Measurements from ENCODE around the gene GLRX5.

Gene GLRX5

GRCh38 chr14:95555053-95555452 lies 20.2 kb downstream of the GLRX5 start:
- no peaks in the 10 kb centered on the region for H3K4me1 ChIP-seq (ENCODE audit: insufficient read depth, low read length)
- no peaks in the 10 kb centered on the region for H3K9me3 ChIP-seq (ENCODE audit: low read length)
- H3K9ac ChIP-seq (ENCODE audit: low read length), result no peak overlapping the region
- no peaks in the 10 kb centered on the region for H3K36me3 ChIP-seq (ENCODE audit: insufficient read depth, low read length)
- no peak overlapping the region for H3K4me3 ChIP-seq (ENCODE audit: low read depth in 1 of 2, low read length in 2 of 2)
- no peaks in the 10 kb centered on the region for H3K27me3 ChIP-seq (ENCODE audit: control insufficient read depth in 1 of 2, insufficient read depth in 2 of 2, low read length in 2 of 2)
- no peak overlapping the region for H3K27ac ChIP-seq (ENCODE audit: low read depth, low read length)

DNA sequence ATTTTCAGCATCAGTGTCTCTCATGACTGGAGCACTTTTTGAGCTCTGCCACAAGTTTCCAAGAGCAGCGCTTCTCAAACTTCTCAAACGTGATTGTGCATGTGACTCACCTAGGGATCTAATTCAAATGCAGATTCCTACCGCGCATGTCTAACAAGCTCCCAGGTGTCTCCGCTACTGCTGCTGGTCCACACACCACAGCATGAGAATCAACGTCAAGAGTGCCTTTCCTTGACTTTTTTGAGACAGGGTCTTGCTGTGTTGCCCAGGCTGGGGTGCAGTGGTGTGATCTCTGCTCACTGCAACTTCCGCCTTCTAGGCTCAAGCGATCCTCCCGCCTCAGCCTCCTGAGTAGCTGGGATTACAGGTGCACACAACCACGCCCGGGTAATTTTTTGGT lies 22.4 kb downstream of the GLRX5 start:
- no peaks in the 10 kb centered on the region for H3K9me3 ChIP-seq (ENCODE audit: low read length)
- no peak overlapping the region for H3K9ac ChIP-seq (ENCODE audit: low read length)
- no peak overlapping the region for H3K27ac ChIP-seq (ENCODE audit: low read depth, low read length)
- H3K36me3 ChIP-seq (ENCODE audit: insufficient read depth, low read length), result no peaks in the 10 kb centered on the region
- no peaks in the 10 kb centered on the region for H3K27me3 ChIP-seq (ENCODE audit: control insufficient read depth in 1 of 2, insufficient read depth in 2 of 2, low read length in 2 of 2)
- H3K4me3 ChIP-seq (ENCODE audit: low read depth in 1 of 2, low read length in 2 of 2), result no peak overlapping the region
- no peaks in the 10 kb centered on the region for H3K4me1 ChIP-seq (ENCODE audit: insufficient read depth, low read length)

GRCh38 chr14:95557832-95558231 lies 23.0 kb downstream of the GLRX5 start:
- Histone ChIP-seq H3K4me3 (ENCODE audit: low read depth in 1 of 2, low read length in 2 of 2) (no peak overlapping the region), H3K27me3 (ENCODE audit: control insufficient read depth in 1 of 2, insufficient read depth in 2 of 2, low read length in 2 of 2) (no peaks in the 10 kb centered on the region), H3K9ac (ENCODE audit: low read length) (no peak overlapping the region), H3K9me3 (ENCODE audit: low read length) (no peaks in the 10 kb centered on the region), H3K36me3 (ENCODE audit: insufficient read depth, low read length) (no peaks in the 10 kb centered on the region), H3K4me1 (ENCODE audit: insufficient read depth, low read length) (no peaks in the 10 kb centered on the region), H3K27ac (ENCODE audit: low read depth, low read length) (no peak overlapping the region)

GRCh38 chr14:95559203-95559602 lies 24.4 kb downstream of the GLRX5 start:
- Histone ChIP-seq H3K27ac (ENCODE audit: low read depth, low read length) (no peak overlapping the region), H3K9ac (ENCODE audit: low read length) (no peak overlapping the region), H3K4me1 (ENCODE audit: insufficient read depth, low read length) (no peaks in the 10 kb centered on the region), H3K36me3 (ENCODE audit: insufficient read depth, low read length) (no peaks in the 10 kb centered on the region), H3K9me3 (ENCODE audit: low read length) (no peaks in the 10 kb centered on the region), H3K27me3 (ENCODE audit: control insufficient read depth in 1 of 2, insufficient read depth in 2 of 2, low read length in 2 of 2) (no peaks in the 10 kb centered on the region), H3K4me3 (ENCODE audit: low read depth in 1 of 2, low read length in 2 of 2) (no peak overlapping the region)

GRCh38 chr14:95561001-95561412 lies 26.2 kb downstream of the GLRX5 start:
- H3K9ac ChIP-seq (ENCODE audit: low read length), result no peak overlapping the region
- no peaks in the 10 kb centered on the region for H3K9me3 ChIP-seq (ENCODE audit: low read length)
- H3K4me3 ChIP-seq (ENCODE audit: low read depth in 1 of 2, low read length in 2 of 2), result no peak overlapping the region
- no peaks in the 10 kb centered on the region for H3K36me3 ChIP-seq (ENCODE audit: insufficient read depth, low read length)
- no peaks in the 10 kb centered on the region for H3K4me1 ChIP-seq (ENCODE audit: insufficient read depth, low read length)
- no peaks in the 10 kb centered on the region for H3K27me3 ChIP-seq (ENCODE audit: control insufficient read depth in 1 of 2, insufficient read depth in 2 of 2, low read length in 2 of 2)
- H3K27ac ChIP-seq (ENCODE audit: low read depth, low read length), result no peak overlapping the region

DNA sequence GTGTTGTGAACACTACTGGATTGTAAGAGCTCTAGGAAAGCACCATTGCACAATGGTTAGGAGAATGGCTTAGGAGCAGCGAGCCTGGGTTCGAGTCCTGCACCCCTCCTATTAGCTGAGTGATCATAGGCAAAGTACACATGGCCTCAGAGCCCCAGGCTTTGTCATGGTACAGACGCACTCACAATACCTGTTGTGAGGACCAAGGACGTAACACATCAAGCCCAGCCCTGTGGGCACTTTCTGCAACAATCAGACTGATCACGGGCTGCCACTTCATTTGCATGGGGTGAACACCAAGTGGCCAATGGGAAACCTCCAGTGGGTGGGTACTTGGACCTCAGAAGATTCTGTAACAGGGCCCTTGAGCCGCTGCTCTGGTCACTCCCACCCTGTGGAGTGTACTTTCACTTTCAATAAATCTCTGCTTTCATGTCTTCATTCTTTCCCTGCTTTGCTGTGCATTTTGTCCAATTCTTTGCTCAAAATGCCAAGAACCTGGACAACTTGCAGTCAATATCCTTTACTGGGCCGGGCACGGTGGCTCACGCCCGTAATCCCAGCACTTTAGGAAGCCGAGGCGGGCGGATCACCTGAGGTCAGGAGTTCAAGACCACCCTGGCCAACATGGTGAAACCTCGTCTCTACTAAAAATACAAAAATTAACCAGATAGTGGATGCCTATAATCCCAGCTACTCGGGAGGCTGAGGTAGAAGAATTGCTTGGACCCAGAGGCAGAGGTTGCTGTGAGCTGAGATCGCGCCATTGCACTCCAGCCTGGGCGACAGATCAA lies 28.2 kb downstream of the GLRX5 start:
- Histone ChIP-seq H3K9me3 (ENCODE audit: low read length) (no peaks in the 10 kb centered on the region), H3K9ac (ENCODE audit: low read length) (no peak overlapping the region), H3K4me3 (ENCODE audit: low read depth in 1 of 2, low read length in 2 of 2) (no peak overlapping the region), H3K27me3 (ENCODE audit: control insufficient read depth in 1 of 2, insufficient read depth in 2 of 2, low read length in 2 of 2) (no peaks in the 10 kb centered on the region), H3K27ac (ENCODE audit: low read depth, low read length) (no peak overlapping the region), H3K36me3 (ENCODE audit: insufficient read depth, low read length) (no peaks in the 10 kb centered on the region), H3K4me1 (ENCODE audit: insufficient read depth, low read length) (no peaks in the 10 kb centered on the region)

GRCh38 chr14:95564060-95564459 lies 29.2 kb downstream of the GLRX5 start:
- no peaks in the 10 kb centered on the region for H3K4me1 ChIP-seq (ENCODE audit: insufficient read depth, low read length)
- H3K27me3 ChIP-seq (ENCODE audit: control insufficient read depth in 1 of 2, insufficient read depth in 2 of 2, low read length in 2 of 2), result no peaks in the 10 kb centered on the region
- no peak overlapping the region for H3K27ac ChIP-seq (ENCODE audit: low read depth, low read length)
- H3K9me3 ChIP-seq (ENCODE audit: low read length), result no peaks in the 10 kb centered on the region
- H3K9ac ChIP-seq (ENCODE audit: low read length), result no peak overlapping the region
- no peaks in the 10 kb centered on the region for H3K36me3 ChIP-seq (ENCODE audit: insufficient read depth, low read length)
- H3K4me3 ChIP-seq (ENCODE audit: low read depth in 1 of 2, low read length in 2 of 2), result no peak overlapping the region

GRCh38 chr14:95569440-95569839 lies 34.6 kb downstream of the GLRX5 start:
- Histone ChIP-seq H3K9me3 (ENCODE audit: low read length) (no peaks in the 10 kb centered on the region), H3K36me3 (ENCODE audit: insufficient read depth, low read length) (no peaks in the 10 kb centered on the region), H3K27ac (ENCODE audit: low read depth, low read length) (no peak overlapping the region), H3K27me3 (ENCODE audit: control insufficient read depth in 1 of 2, insufficient read depth in 2 of 2, low read length in 2 of 2) (no peaks in the 10 kb centered on the region), H3K4me3 (ENCODE audit: low read depth in 1 of 2, low read length in 2 of 2) (no peak overlapping the region), H3K9ac (ENCODE audit: low read length) (no peak overlapping the region), H3K4me1 (ENCODE audit: insufficient read depth, low read length) (no peaks in the 10 kb centered on the region)

- H3K4me3 ChIP-seq (ENCODE audit: low read depth in 1 of 2, low read length in 2 of 2), result no peak overlapping the region
These were observed 38.5 kb downstream of the GLRX5 start for GRCh38 chr14:95573313-95573712.

GRCh38 chr14:95575840-95576473 lies 41.1 kb downstream of the GLRX5 start:
- Histone ChIP-seq H3K4me3 (ENCODE audit: low read depth in 1 of 2, low read length in 2 of 2) (no peak overlapping the region), H3K4me1 (ENCODE audit: insufficient read depth, low read length) (no peaks in the 10 kb centered on the region), H3K27ac (ENCODE audit: low read depth, low read length) (no peak overlapping the region), H3K9ac (ENCODE audit: low read length) (no peak overlapping the region), H3K27me3 (ENCODE audit: control insufficient read depth in 1 of 2, insufficient read depth in 2 of 2, low read length in 2 of 2) (no peaks in the 10 kb centered on the region), H3K9me3 (ENCODE audit: low read length) (no peaks in the 10 kb centered on the region), H3K36me3 (ENCODE audit: insufficient read depth, low read length) (no peaks in the 10 kb centered on the region)

More at GRCh38 chr14:95573313-95573712, 38.5 kb downstream of the GLRX5 start:
- no peaks in the 10 kb centered on the region for H3K4me1 ChIP-seq (ENCODE audit: insufficient read depth, low read length)
- no peaks in the 10 kb centered on the region for H3K36me3 ChIP-seq (ENCODE audit: insufficient read depth, low read length)
- H3K9me3 ChIP-seq (ENCODE audit: low read length), result no peaks in the 10 kb centered on the region
- H3K27me3 ChIP-seq (ENCODE audit: control insufficient read depth in 1 of 2, insufficient read depth in 2 of 2, low read length in 2 of 2), result no peaks in the 10 kb centered on the region
- H3K9ac ChIP-seq (ENCODE audit: low read length), result no peak overlapping the region
- H3K27ac ChIP-seq (ENCODE audit: low read depth, low read length), result no peak overlapping the region

DNA sequence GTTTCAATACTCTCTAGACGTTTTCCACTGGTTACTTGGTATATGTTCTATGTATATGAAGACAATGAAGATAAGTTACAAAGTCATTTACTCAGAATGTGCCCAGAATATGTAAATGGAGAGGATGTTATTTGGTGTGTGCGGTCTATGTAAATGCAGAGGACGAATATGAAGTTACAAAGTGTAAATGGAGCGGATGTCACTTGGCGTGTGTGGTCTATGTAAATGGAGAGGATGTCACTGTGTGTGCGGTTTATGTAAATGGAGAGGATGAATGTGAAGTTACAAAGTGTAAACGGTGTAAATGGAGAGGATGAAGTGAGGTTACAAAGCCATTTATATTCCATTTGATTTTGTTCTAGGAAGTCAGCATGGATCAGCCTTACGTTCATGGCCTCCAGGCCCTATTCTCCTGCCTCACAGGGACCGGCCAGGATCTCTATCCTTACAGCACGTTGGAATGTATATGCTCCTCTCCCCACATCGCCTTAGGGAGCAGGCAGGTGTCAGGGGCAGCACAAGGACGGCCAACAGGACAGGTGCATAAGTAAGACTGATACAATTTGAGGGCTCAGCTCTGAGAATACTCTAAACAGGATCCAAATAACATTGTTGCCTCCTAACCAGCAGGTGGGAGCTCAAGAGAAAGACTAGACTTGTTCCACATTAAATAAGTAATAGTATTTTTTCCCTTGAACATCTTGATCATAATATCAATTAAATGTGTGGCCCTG lies 42.4 kb downstream of the GLRX5 start:
- H3K9me3 ChIP-seq (ENCODE audit: low read length), result no peaks in the 10 kb centered on the region
- no peak overlapping the region for H3K27ac ChIP-seq (ENCODE audit: low read depth, low read length)
- no peak overlapping the region for H3K4me3 ChIP-seq (ENCODE audit: low read depth in 1 of 2, low read length in 2 of 2)
- no peak overlapping the region for H3K9ac ChIP-seq (ENCODE audit: low read length)
- H3K4me1 ChIP-seq (ENCODE audit: insufficient read depth, low read length), result no peaks in the 10 kb centered on the region
- no peaks in the 10 kb centered on the region for H3K27me3 ChIP-seq (ENCODE audit: control insufficient read depth in 1 of 2, insufficient read depth in 2 of 2, low read length in 2 of 2)
- H3K36me3 ChIP-seq (ENCODE audit: insufficient read depth, low read length), result no peaks in the 10 kb centered on the region

All from muscle layer of colon (tissue), 2 donors.